ENCODE data around the gene SSPN. TPM values are rescaled to one million over a fixed set of nuclear protein-coding genes. Genes with fewer than 3 reads are reported as not detected.

SSPN gene
- total RNA-seq, 1 experiment from 2014 or later: 11.9 TPM

DNA sequence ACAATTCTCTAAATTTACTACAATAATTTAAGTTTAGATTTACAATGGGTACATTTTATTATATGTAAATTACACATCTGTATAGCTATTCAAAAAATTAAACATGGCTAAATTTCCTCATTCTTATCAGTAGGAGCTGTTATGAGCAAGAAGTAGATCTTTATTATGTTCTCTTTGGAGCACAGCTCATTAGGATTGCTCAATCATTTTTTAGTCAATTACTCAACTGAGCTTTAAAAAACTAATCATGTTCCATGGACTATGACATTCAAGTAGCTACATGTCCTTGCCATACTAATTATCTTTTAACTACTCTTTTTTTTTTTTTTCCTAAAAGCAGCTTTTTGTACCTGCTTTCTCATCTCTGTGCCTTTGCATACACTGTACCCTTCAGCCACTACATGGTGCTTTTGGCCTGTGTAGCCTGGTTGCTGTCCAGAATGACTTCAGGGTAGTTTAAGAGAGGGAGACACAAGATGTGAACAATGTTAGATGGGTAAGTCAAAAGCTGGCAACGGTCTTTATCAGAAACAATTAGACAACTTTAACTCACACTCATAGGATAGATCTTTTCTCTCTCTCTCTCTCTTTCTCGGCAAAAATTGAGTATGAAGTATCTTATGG is 69.0 kb downstream of the SSPN start:
- no peak overlapping the region for H3K27ac ChIP-seq (ENCODE audit: low read length)
- CTCF ChIA-PET: interaction anchor here (0.6 to 0.7 kb wide), 2 partner anchors 142 to 381 kb away, joined by 3 to 8 read pairs; no protein-coding TSS in a partner anchor
- no peak for TF ChIP-seq EZH2 (IDR thresholded peaks at IDR 0.05; ENCODE audit: low read length, unreplicated experiment)
- TF ChIP-seq, protein P1, sequence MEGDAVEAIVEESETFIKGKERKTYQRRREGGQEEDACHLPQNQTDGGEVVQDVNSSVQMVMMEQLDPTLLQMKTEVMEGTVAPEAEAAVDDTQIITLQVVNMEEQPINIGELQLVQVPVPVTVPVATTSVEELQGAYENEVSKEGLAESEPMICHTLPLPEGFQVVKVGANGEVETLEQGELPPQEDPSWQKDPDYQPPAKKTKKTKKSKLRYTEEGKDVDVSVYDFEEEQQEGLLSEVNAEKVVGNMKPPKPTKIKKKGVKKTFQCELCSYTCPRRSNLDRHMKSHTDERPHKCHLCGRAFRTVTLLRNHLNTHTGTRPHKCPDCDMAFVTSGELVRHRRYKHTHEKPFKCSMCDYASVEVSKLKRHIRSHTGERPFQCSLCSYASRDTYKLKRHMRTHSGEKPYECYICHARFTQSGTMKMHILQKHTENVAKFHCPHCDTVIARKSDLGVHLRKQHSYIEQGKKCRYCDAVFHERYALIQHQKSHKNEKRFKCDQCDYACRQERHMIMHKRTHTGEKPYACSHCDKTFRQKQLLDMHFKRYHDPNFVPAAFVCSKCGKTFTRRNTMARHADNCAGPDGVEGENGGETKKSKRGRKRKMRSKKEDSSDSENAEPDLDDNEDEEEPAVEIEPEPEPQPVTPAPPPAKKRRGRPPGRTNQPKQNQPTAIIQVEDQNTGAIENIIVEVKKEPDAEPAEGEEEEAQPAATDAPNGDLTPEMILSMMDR (conservative IDR thresholded peaks at IDR 0.05; ENCODE audit: low read depth, low read length): 0 out of 2 replicates have a peak, but pooled peaks have one; percentile 13

DNA sequence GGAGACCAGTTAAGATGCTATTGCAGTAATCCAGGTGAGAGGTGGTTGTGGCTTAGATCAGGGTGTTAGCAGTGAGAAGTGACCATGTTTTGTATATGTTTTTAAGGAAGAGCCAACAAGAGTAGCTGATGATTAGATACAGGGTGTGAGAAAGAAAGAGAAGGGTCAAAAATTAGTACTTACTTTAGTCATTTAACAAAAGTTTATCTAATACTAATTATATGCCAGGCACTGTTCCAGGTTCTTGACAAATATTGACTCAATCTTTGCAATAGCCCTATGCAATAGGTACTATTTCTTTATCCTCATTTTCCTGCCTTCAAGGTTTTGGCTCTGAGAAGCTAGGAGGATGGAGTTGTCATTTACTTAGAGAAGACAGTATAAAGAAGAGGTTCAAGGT is 70.2 kb downstream of the SSPN start:
- intact Hi-C loops (cut with micrococcal nuclease): no loop called here
- no peaks in the 10 kb centered on the region for H3K79me2 ChIP-seq (ENCODE audit: low read length)
- no peak overlapping the region for H3K9ac ChIP-seq (ENCODE audit: low read length)
- H3K36me3 ChIP-seq (ENCODE audit: low read depth, low read length): no peaks in the 10 kb centered on the region
- no peaks in the 10 kb centered on the region for H3F3A ChIP-seq (ENCODE audit: low read length, unreplicated experiment)
- BruUV-seq (replicated peaks): no TSS peak
- ChIA-PET CTCF (interaction anchor here (0.8 kb wide), 1 partner anchor 9 kb away, joined by 3 read pairs; no protein-coding TSS in a partner anchor), POLR2A (ENCODE audit: unreplicated experiment) (no interaction called here)
- TF ChIP-seq, protein P1 (conservative IDR thresholded peaks at IDR 0.05; ENCODE audit: low read depth, low read length): no peak
- TF ChIP-seq EZH2phosphoT487 (IDR thresholded peaks at IDR 0.05; ENCODE audit: borderline replicate concordance, low read length) (no peak), EZH2 (IDR thresholded peaks at IDR 0.05; ENCODE audit: low read length, unreplicated experiment) (no peak)
- H3K9me2 ChIP-seq (replicated peaks; ENCODE audit: low read length): no peaks in the 10 kb centered on the region
- H2AFZ ChIP-seq (ENCODE audit: low read length): no peak overlapping the region
- ATAC-seq (no peak; the same call in 1 of the 2 replicates), DNase-seq (peak; percentile 26)
- H3K4me3 ChIP-seq (ENCODE audit: low read length): no peak overlapping the region
- H3K9me3 ChIP-seq (ENCODE audit: low read length): no peaks in the 10 kb centered on the region
- H4K20me1 ChIP-seq (ENCODE audit: low read length): no peaks in the 10 kb centered on the region
- H3K27ac ChIP-seq (ENCODE audit: low read length): no peak overlapping the region
- H3K4me2 ChIP-seq (ENCODE audit: low read length): no peak overlapping the region
- no peaks in the 10 kb centered on the region for H3K27me3 ChIP-seq (ENCODE audit: low read length)
- H3K4me1 ChIP-seq (ENCODE audit: insufficient read depth, low read length): peaks cover 4% of the 10 kb centered on the region; the same call in 1 of the 2 replicates

More for the DNA sequence above, 69.0 kb downstream of the SSPN start:
- Histone ChIP-seq H3K27me3 (ENCODE audit: low read length) (no peaks in the 10 kb centered on the region), H3K4me1 (ENCODE audit: insufficient read depth, low read length) (peaks cover 4% of the 10 kb centered on the region; the same call in 1 of the 2 replicates), H3K36me3 (ENCODE audit: low read depth, low read length) (no peaks in the 10 kb centered on the region), H3F3A (ENCODE audit: low read length, unreplicated experiment) (no peaks in the 10 kb centered on the region), H2AFZ (ENCODE audit: low read length) (no peak overlapping the region), H4K20me1 (ENCODE audit: low read length) (no peaks in the 10 kb centered on the region), H3K4me2 (ENCODE audit: low read length) (no peak overlapping the region), H3K9me3 (ENCODE audit: low read length) (no peaks in the 10 kb centered on the region), H3K4me3 (ENCODE audit: low read length) (no peak overlapping the region), H3K9ac (ENCODE audit: low read length) (no peak overlapping the region), H3K79me2 (ENCODE audit: low read length) (no peaks in the 10 kb centered on the region), H3K9me2 (replicated peaks; ENCODE audit: low read length) (no peaks in the 10 kb centered on the region)
- no peak for ATAC-seq
- POLR2A ChIA-PET (ENCODE audit: unreplicated experiment): no interaction called here
- intact Hi-C loops (cut with micrococcal nuclease): no loop called here
- no peak for DNase-seq
- BruUV-seq (replicated peaks): no TSS peak

DNA sequence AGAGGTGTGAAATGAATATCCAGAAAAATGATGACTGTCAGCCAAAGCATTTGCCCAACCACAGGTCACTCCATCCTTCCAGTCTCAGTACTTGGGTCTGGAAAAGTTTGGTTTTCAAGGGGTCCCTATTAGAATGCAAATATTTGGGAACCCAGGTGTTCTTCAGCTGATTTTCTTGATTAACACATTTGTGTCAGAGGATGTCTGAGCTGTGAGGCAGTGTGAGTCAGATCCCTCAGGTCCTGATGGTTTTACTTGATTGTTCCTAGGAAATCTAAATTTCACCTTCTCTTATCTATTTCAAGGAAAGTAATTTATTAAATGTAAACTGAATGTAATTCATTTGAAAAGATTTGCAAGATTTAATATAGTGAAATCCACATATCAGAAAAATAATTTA is 71.5 kb downstream of the SSPN start:
- ATAC-seq (no peak), DNase-seq (no peak)
- H3K79me2 ChIP-seq (ENCODE audit: low read length): no peaks in the 10 kb centered on the region
- no peak overlapping the region for H2AFZ ChIP-seq (ENCODE audit: low read length)
- TF ChIP-seq, protein P1 (conservative IDR thresholded peaks at IDR 0.05; ENCODE audit: low read depth, low read length): no peak
- TF ChIP-seq EZH2phosphoT487 (IDR thresholded peaks at IDR 0.05; ENCODE audit: borderline replicate concordance, low read length) (no peak), EZH2 (IDR thresholded peaks at IDR 0.05; ENCODE audit: low read length, unreplicated experiment) (no peak)
- H3F3A ChIP-seq (ENCODE audit: low read length, unreplicated experiment): no peaks in the 10 kb centered on the region
- no peak overlapping the region for H3K27ac ChIP-seq (ENCODE audit: low read length)
- H3K9me3 ChIP-seq (ENCODE audit: low read length): no peaks in the 10 kb centered on the region
- no peaks in the 10 kb centered on the region for H3K27me3 ChIP-seq (ENCODE audit: low read length)
- CTCF ChIA-PET: no interaction called here
- no TSS peak for BruUV-seq (replicated peaks)
- no peak overlapping the region for H3K4me2 ChIP-seq (ENCODE audit: low read length)
- intact Hi-C loops (cut with micrococcal nuclease): no loop called here
- H3K4me1 ChIP-seq (ENCODE audit: insufficient read depth, low read length): peaks cover 16% of the 10 kb centered on the region
- no peaks in the 10 kb centered on the region for H3K36me3 ChIP-seq (ENCODE audit: low read depth, low read length)
- POLR2A ChIA-PET (ENCODE audit: unreplicated experiment): no interaction called here
- no peak overlapping the region for H3K4me3 ChIP-seq (ENCODE audit: low read length)
- no peaks in the 10 kb centered on the region for H3K9me2 ChIP-seq (replicated peaks; ENCODE audit: low read length)
- no peaks in the 10 kb centered on the region for H4K20me1 ChIP-seq (ENCODE audit: low read length)
- no peak overlapping the region for H3K9ac ChIP-seq (ENCODE audit: low read length)
